Dermis microvascular lymphatic vessel endothelial cell (primary cell): Measurements from ENCODE around the gene FAM111A. TPM values are rescaled to one million over a fixed set of nuclear protein-coding genes. Genes with fewer than 3 reads are reported as not detected.

Source experiments
- DNase-seq, 2 donors: peaks; one replicate each; pipeline versions ENCODE4 v3.0.0 to v3.0.0-alpha.2; 2010; ENCODE audit warnings: low read depth in 2 of 2
- total RNA-seq: library from RNA; depleted of rRNA; stranded (reverse); fragments of >200 nt; gene quantifications from 2 replicates; pipeline ENCODE4 v1.2.1, GENCODE V29; 2014

The FAM111A gene
- total RNA-seq, 1 donor from 2014 or later: 46.3 TPM

DNA sequence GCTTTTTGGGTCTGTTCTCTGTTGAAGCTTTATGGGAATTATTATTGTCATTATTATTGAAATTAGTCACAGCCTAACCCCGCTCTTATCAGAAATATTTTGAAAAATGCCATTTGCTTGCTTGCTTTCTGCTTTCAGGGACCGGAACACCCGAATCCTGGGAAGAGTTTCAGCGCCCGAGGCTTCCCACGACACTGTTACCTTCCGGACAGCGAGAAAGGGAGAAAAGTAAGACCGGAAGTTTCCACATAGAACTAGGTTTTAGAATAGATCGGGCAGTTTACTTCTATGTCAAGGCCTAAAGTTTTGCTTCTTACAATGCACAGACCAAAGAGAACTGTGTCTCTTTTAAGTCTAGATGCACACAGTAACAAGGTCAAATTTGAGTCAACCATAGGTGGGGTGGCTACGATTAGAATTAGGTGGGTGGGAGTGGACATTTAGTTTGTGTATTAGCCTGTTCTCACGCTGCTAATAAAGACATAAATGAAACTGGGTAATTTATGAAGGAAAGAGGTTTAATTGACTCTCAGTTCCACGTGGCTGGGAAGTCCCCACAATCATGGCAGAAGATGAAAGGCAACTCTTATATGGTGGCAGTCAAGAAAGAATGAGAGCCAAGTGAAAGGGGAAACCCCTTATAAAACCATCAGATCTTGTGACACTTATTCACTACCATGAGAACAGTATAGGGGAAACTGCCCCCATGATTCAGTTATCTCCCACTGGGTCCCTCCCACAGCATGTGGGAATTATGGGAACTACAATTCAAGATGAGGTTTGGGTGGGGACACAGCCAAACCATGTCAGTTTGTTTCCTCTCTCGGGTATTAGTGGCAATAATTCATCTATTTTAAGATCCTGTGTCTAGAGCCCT, 57.1 kb downstream of the FAM111A start:
- no peak for DNase-seq

GRCh38 chr11:59200423-59200746, 57.7 kb downstream of the FAM111A start:
- no peak for DNase-seq

DNA sequence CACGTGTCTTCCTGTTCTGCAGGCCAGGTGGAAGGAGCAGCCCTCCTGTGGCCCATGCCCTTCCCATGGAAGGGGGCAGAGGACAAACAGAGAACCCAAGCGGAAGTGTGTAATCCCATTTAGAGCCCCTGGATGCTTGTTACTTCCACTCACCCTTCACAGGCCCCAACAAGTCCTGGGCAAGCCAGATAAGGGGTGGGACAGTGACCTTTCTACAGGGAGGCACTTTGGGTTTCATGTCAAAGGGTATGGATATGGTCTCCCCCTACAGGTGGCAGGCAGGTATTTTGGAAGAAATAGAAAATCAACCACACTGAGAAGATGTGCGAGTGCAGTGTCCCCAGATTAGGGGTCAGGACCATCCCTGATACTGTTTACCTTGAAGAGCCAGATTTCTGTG, 58.7 kb downstream of the FAM111A start:
- no peak for DNase-seq

Other genes starting within 250 kb of the FAM111A start
- gene GLYATL1, start 203.4 kb upstream of the FAM111A start, total RNA-seq: under 0.01 TPM in 1 of 2 replicates, not detected in the other
- gene GLYATL1B, start 56.5 kb upstream of the FAM111A start, total RNA-seq: not detected in 2 replicates
- gene FAM111B, start 35.6 kb upstream of the FAM111A start, total RNA-seq: 11.0 and 14.4 TPM in 2 replicates
- 10.4 and 49.6 TPM in 2 replicates for gene DTX4, start 29.3 kb downstream of the FAM111A start, total RNA-seq
- gene MPEG1, start 70.1 kb downstream of the FAM111A start, total RNA-seq: not detected in 2 replicates
- not detected in 2 replicates for gene OR5AN1, start 216.0 kb downstream of the FAM111A start, total RNA-seq